A549 (cell line): ENCODE results near the gene SLC6A7. TPM values are rescaled to one million over a fixed set of nuclear protein-coding genes. Genes with fewer than 3 reads are reported as not detected.

ENCODE experiments used
- ATAC-seq, 2 experiments: fragments of 200-7000 bp in 1 of 2; fragments of >200 bp in 1 of 2; cut with Nextera tagmentation in 1 of 2; cut with Tn5 transposase in 1 of 2; 3 replicates each; pipeline versions ENCODE4 v1.8.0 to v1.9.1; 2018 to 2020; ENCODE audit warnings: mild to moderate bottlenecking in 1 of 2, moderate library complexity in 1 of 2
- CTCF ChIA-PET: fragments of 300-600 bp; sonication (Branson Sonifier 250); formaldehyde crosslinking; extraction: SDS; loops from one replicate; lab custom pipeline; 2021; ENCODE audit warnings: antibody characterized with exemption, inconsistent platforms; lab: Yijun Ruan, JAX
- POLR2A ChIA-PET: fragments of 350-600 bp; formaldehyde crosslinking; extraction: SDS; loops from one replicate; lab custom pipeline; 2021; ENCODE audit warnings: antibody characterized with exemption, inconsistent platforms; lab: Yijun Ruan, JAX
- DNase-seq, 2 experiments: peaks; one replicate each; pipeline versions ENCODE4 v3.0.0 to v3.0.0-alpha.2; 2011 to 2016; ENCODE audit warnings: low read depth in 1 of 2, low spot score in 1 of 2
- FAIRE-seq: peaks from 2 replicates; lab custom pipeline; 2011; peaks lifted over from hg19 to GRCh38; lab: Jason Lieb, UNC
- H3K27ac ChIP-seq, 2 experiments: fragments of >200 bp; sonication (Bioruptor Twin); formaldehyde crosslinking; 3 replicates each; pipeline ENCODE4 v1.5.1; 2016 to 2017
- H3K4me1 ChIP-seq: fragments of >200 bp; sonication (Bioruptor Twin); formaldehyde crosslinking; 3 replicates; pipeline ENCODE4 v1.6.1; 2016
- H3K4me2 ChIP-seq: fragments of >200 bp; sonication (Bioruptor Twin); formaldehyde crosslinking; 3 replicates; pipeline ENCODE4 v1.6.1; 2016
- H3K4me3 ChIP-seq: fragments of >200 bp; sonication (Bioruptor Twin); formaldehyde crosslinking; 3 replicates; pipeline ENCODE4 v1.5.1; 2016
- H3K9me3 ChIP-seq: fragments of >200 bp; sonication (Bioruptor Twin); formaldehyde crosslinking; 3 replicates; pipeline ENCODE4 v1.6.1; 2016
- BHLHE40 ChIP-seq: IDR thresholded peaks from 2 replicates; pipeline ENCODE4 v1.6.1; 2012; ENCODE audit warnings: low read depth, low read length, inconsistent platforms
- CHD2 ChIP-seq: fragments of 150-350 bp; IDR thresholded peaks from 2 replicates; pipeline ENCODE4 v1.6.1; 2014; ENCODE audit warnings: low read length; ENCODE audit not compliant: partially characterized antibody
- CHD4 ChIP-seq: fragments of 200-600 bp; sonication (generic); IDR thresholded peaks from 2 replicates; pipeline ENCODE4 v1.6.1; 2016; ENCODE audit warnings: antibody characterized with exemption, mild to moderate bottlenecking, borderline replicate concordance
- EHF ChIP-seq: fragments of 250-450 bp; sonication (Bioruptor Pico); IDR thresholded peaks from 2 replicates; pipeline ENCODE4 v1.5.0; 2020; ENCODE audit warnings: mild to moderate bottlenecking
- EP300 ChIP-seq, 2 experiments: fragments of >200 bp; sonication (Bioruptor Twin); formaldehyde crosslinking; IDR thresholded peaks; 2 replicates in 1 of 2; 3 replicates in 1 of 2; pipeline ENCODE4 v1.6.1; 2016 to 2017
- FOSB ChIP-seq: fragments of 250-450 bp; sonication (Bioruptor Pico); IDR thresholded peaks from 2 replicates; pipeline ENCODE4 v1.5.0; 2020; ENCODE audit warnings: mild to moderate bottlenecking, moderate library complexity
- FOSL2 ChIP-seq, 2 experiments: fragments of 450-650 bp in 1 of 2; fragments of >200 bp in 1 of 2; sonication (Bioruptor Twin) in 1 of 2; formaldehyde crosslinking; IDR thresholded peaks; 2 replicates each; pipeline versions ENCODE4 v1.5.0 to v1.6.1; 2016 to 2020; ENCODE audit warnings: mild to moderate bottlenecking in 1 of 2, moderate library complexity in 1 of 2
- FOXS1 ChIP-seq: fragments of 250-450 bp; sonication (Bioruptor Pico); IDR thresholded peaks from 2 replicates; pipeline ENCODE4 v1.5.0; 2020; ENCODE audit warnings: mild to moderate bottlenecking, moderate library complexity
- GATA3 ChIP-seq: IDR thresholded peaks from 2 replicates; pipeline ENCODE4 v1.6.1; 2012; ENCODE audit warnings: borderline replicate concordance
- HOXB13 ChIP-seq: fragments of 250-450 bp; sonication (Bioruptor Pico); IDR thresholded peaks from 2 replicates; pipeline ENCODE4 v1.5.0; 2020; ENCODE audit warnings: low read depth, mild to moderate bottlenecking, moderate library complexity
- JUNB ChIP-seq: fragments of >200 bp; sonication (Bioruptor Twin); formaldehyde crosslinking; IDR thresholded peaks from 2 replicates; pipeline ENCODE4 v1.6.1; 2016
- NPAS2 ChIP-seq: fragments of 250-450 bp; sonication (Bioruptor Pico); IDR thresholded peaks from 2 replicates; pipeline ENCODE4 v1.8.0; 2022; ENCODE audit warnings: mild to moderate bottlenecking, moderate library complexity, borderline replicate concordance
- NR3C1 ChIP-seq: fragments of >200 bp; sonication (Bioruptor Twin); formaldehyde crosslinking; IDR thresholded peaks from 3 replicates; pipeline ENCODE4 v1.6.1; 2017
- PHF8 ChIP-seq: fragments of 200-600 bp; sonication (generic); IDR thresholded peaks from 2 replicates; pipeline ENCODE4 v1.6.1; 2016; ENCODE audit warnings: low read depth, mild to moderate bottlenecking, antibody characterized with exemption, moderate library complexity, borderline replicate concordance
- RAD21 ChIP-seq, 2 experiments: fragments of >200 bp in 1 of 2; sonication (Bioruptor Twin) in 1 of 2; formaldehyde crosslinking in 1 of 2; IDR thresholded peaks in 1 of 2; conservative IDR thresholded peaks in 1 of 2; 2 replicates in 1 of 2; 3 replicates in 1 of 2; pipeline ENCODE4 v1.6.1; 2012 to 2018; ENCODE audit warnings: inconsistent platforms in 1 of 2
- SMC3 ChIP-seq: fragments of >200 bp; sonication (Bioruptor Twin); formaldehyde crosslinking; IDR thresholded peaks from 3 replicates; pipeline ENCODE4 v1.6.1; 2018; ENCODE audit warnings: inconsistent platforms
- ZC3H11A ChIP-seq: fragments of 450-650 bp; IDR thresholded peaks from 2 replicates; pipeline ENCODE4 v1.6.1; 2014; ENCODE audit warnings: antibody characterized with exemption, mild to moderate bottlenecking
- WGBS: methylation state at CpG from one replicate; pipeline ENCODE4 v1.1.6; 2017; ENCODE audit errors: missing lambda C conversion rate; 5-methylcytosine and 5-hydroxymethylcytosine counted together
- polyA plus RNA-seq, 4 experiments: library from polyadenylated mRNA; depleted of rRNA in 3 of 4; stranded (reverse); fragments of >200 nt; fragmentation: RNase III in 1 of 4; extraction: RNeasy Plus Mini Kit Qiagen cat#74134 plus additional on column Dnase treatment in 1 of 4; gene quantifications; 2 replicates in 3 of 4; 3 replicates in 1 of 4; pipeline ENCODE4 v1.2.3, GENCODE V29; 2011 to 2017
- TF ChIP-seq, protein P1 (sequence below): fragments of 200-600 bp; sonication (generic); IDR thresholded peaks from 2 replicates; pipeline ENCODE4 v1.6.1; 2016; ENCODE audit warnings: antibody characterized with exemption, mild to moderate bottlenecking, moderate library complexity
- TF ChIP-seq, protein P2 (sequence below): fragments of 250-450 bp; sonication (Bioruptor Pico); IDR thresholded peaks from 2 replicates; pipeline ENCODE4 v1.5.0; 2021; ENCODE audit warnings: mild to moderate bottlenecking, moderate library complexity, borderline replicate concordance

Gene SLC6A7
- polyA plus RNA-seq, 2 of the 4 experiments (the other 2 are of a cell fraction) = not detected

DNA sequence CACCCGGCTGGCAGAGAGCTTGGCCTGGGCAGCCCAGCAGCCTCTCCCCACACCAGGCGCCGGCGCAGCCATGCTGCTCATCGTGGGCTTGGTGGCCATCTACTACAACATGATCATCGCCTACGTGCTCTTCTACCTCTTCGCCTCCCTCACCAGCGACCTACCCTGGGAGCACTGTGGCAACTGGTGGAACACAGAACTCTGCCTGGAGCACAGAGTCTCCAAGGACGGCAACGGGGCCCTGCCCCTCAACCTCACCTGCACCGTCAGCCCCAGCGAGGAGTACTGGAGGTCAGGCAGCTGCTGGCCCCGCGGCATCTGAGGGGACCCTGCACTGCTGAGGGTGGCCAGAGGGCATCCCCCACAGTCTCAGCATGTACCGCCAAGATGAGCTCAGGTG, 7.1 kb downstream of the SLC6A7 start:
- ChIA-PET POLR2A (no interaction called here), CTCF (interaction anchor here (0.8 to 3.4 kb wide), 5 partner anchors 15 to 54 kb away, joined by 3 to 13 read pairs (median 3); no protein-coding TSS in a partner anchor)
- H3K9me3 ChIP-seq = no peaks in the 10 kb centered on the region
- FAIRE-seq (no peak), DNase-seq (no peak), ATAC-seq (no peak)
- no peak overlapping the region for H3K27ac ChIP-seq
- H3K4me1 ChIP-seq = no peaks in the 10 kb centered on the region
- no peak overlapping the region for H3K4me3 ChIP-seq
- WGBS = 68% methylated on average over 15 of the region's 16 CpGs
- TF ChIP-seq PHF8 = no peak
- no peak for TF ChIP-seq FOXS1 (CRISPR knock-in tag)
- no peak for TF ChIP-seq SMC3
- no peak for TF ChIP-seq FOSL2 (IDR thresholded peaks at IDR 0.05)
- TF ChIP-seq FOSL2 (CRISPR knock-in tag; IDR thresholded peaks at IDR 0.05) = no peak
- TF ChIP-seq HOXB13 = no peak
- TF ChIP-seq GATA3 = no peak
- no peak for TF ChIP-seq CHD4
- H3K4me2 ChIP-seq = no peak overlapping the region

DNA sequence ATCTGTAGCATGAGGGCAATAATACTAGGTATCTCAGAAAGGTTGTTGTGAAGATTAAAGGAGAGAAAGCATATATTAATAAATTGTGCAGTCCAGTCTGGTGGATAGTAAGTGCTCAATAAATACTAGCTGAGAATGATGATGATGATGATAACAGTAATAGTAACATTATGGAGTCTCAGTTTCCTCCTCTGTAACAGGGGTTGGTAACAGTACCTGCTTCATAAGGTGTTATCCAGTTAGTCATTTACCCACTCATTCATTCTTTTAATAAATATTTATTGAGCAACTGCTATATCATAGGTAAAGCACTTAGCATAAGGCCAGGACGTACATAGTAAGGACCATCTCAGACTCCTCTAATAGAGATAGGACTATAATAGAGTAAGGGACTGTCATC, 7.6 kb downstream of the SLC6A7 start:
- POLR2A ChIA-PET = no interaction called here
- no peaks in the 10 kb centered on the region for H3K9me3 ChIP-seq
- DNase-seq = no peak
- no peak overlapping the region for H3K4me3 ChIP-seq
- TF ChIP-seq NPAS2 (CRISPR knock-in tag) = no peak
- TF ChIP-seq FOSB (CRISPR knock-in tag) = no peak
- TF ChIP-seq GATA3 = no peak
- TF ChIP-seq, protein P1, sequence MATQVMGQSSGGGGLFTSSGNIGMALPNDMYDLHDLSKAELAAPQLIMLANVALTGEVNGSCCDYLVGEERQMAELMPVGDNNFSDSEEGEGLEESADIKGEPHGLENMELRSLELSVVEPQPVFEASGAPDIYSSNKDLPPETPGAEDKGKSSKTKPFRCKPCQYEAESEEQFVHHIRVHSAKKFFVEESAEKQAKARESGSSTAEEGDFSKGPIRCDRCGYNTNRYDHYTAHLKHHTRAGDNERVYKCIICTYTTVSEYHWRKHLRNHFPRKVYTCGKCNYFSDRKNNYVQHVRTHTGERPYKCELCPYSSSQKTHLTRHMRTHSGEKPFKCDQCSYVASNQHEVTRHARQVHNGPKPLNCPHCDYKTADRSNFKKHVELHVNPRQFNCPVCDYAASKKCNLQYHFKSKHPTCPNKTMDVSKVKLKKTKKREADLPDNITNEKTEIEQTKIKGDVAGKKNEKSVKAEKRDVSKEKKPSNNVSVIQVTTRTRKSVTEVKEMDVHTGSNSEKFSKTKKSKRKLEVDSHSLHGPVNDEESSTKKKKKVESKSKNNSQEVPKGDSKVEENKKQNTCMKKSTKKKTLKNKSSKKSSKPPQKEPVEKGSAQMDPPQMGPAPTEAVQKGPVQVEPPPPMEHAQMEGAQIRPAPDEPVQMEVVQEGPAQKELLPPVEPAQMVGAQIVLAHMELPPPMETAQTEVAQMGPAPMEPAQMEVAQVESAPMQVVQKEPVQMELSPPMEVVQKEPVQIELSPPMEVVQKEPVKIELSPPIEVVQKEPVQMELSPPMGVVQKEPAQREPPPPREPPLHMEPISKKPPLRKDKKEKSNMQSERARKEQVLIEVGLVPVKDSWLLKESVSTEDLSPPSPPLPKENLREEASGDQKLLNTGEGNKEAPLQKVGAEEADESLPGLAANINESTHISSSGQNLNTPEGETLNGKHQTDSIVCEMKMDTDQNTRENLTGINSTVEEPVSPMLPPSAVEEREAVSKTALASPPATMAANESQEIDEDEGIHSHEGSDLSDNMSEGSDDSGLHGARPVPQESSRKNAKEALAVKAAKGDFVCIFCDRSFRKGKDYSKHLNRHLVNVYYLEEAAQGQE = no peak
- no peak for TF ChIP-seq FOXS1 (CRISPR knock-in tag)
- TF ChIP-seq RAD21 (conservative IDR thresholded peaks at IDR 0.05 in 1 of 2, IDR thresholded peaks at IDR 0.05 in 1 of 2) = no peak
- no peak for TF ChIP-seq BHLHE40
- TF ChIP-seq CHD2 = no peak
- no peak for TF ChIP-seq EP300 (IDR thresholded peaks at IDR 0.05)
- TF ChIP-seq JUNB = no peak
- TF ChIP-seq, protein P2, sequence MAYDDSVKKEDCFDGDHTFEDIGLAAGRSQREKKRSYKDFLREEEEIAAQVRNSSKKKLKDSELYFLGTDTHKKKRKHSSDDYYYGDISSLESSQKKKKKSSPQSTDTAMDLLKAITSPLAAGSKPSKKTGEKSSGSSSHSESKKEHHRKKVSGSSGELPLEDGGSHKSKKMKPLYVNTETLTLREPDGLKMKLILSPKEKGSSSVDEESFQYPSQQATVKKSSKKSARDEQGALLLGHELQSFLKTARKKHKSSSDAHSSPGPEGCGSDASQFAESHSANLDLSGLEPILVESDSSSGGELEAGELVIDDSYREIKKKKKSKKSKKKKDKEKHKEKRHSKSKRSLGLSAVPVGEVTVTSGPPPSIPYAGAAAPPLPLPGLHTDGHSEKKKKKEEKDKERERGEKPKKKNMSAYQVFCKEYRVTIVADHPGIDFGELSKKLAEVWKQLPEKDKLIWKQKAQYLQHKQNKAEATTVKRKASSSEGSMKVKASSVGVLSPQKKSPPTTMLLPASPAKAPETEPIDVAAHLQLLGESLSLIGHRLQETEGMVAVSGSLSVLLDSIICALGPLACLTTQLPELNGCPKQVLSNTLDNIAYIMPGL (CRISPR knock-in tag) = no peak
- TF ChIP-seq EHF (CRISPR knock-in tag) = no peak
- TF ChIP-seq NR3C1 = no peak
- no peak for TF ChIP-seq ZC3H11A
- WGBS = 47% methylated on average over 1 of the region's 1 CpG
- H3K27ac ChIP-seq = no peak overlapping the region
- FAIRE-seq = no peak
- CTCF ChIA-PET = interaction anchor here (0.8 to 3.4 kb wide), 5 partner anchors 13 to 54 kb away, joined by 3 to 13 read pairs (median 5); no protein-coding TSS in a partner anchor
- no peak for ATAC-seq
- no peak overlapping the region for H3K4me2 ChIP-seq
- H3K4me1 ChIP-seq = no peaks in the 10 kb centered on the region
